ENCODE results near the gene ZC3H10. TPM values are rescaled to one million over a fixed set of nuclear protein-coding genes. Genes with fewer than 3 reads are reported as not detected.

Gene ZC3H10
- total RNA-seq, 1 experiment from 2014 or later = 8.7 TPM

- peak overlapping the region; percentile 93 for H3K27ac ChIP-seq (ENCODE audit: low read depth, low read length)
- CTCF ChIA-PET = interaction anchor here (1.6 to 1.7 kb wide), 3 partner anchors 10 to 340 kb away, joined by 5 to 7 read pairs (median 6); no protein-coding TSS in a partner anchor
- intact Hi-C loops (cut with micrococcal nuclease) = no loop called here
Measured at GRCh38 chr12:56078427-56078826, 39.6 kb upstream of the ZC3H10 start.

GRCh38 chr12:56078931-56079722, 38.9 kb upstream of the ZC3H10 start:
- BruUV-seq (replicated peaks) = TSS peak; percentile 96
- Histone ChIP-seq H3K9me3 (ENCODE audit: control insufficient read depth in 1 of 2, insufficient read depth in 1 of 2, low read depth in 1 of 2, low read length in 2 of 2) (no peaks in the 10 kb centered on the region), H3K4me1 (ENCODE audit: control insufficient read depth in 1 of 2, insufficient read depth in 2 of 2, low read length in 2 of 2) (peaks cover 17 to 37% of the 10 kb centered on the region in 2 experiments), H4K20me1 (ENCODE audit: insufficient read depth) (no peaks in the 10 kb centered on the region), H3K27me3 (ENCODE audit: insufficient read depth, low read length) (no peaks in the 10 kb centered on the region), H2AFZ (ENCODE audit: low read depth, low read length, poor library complexity, severe bottlenecking) (peak overlapping the region; percentile 86), H3K9me2 (ENCODE audit: insufficient read depth) (no peaks in the 10 kb centered on the region), H3K4me2 (ENCODE audit: low read length) (peak overlapping the region; percentile 94), H3K9ac (ENCODE audit: low read length) (peak overlapping the region; percentile 78), H3K36me3 (ENCODE audit: control insufficient read depth in 1 of 2, insufficient read depth in 2 of 2, low read length in 2 of 2) (no peaks in the 10 kb centered on the region), H3K4me3 (replicated peaks in 1 of 2; ENCODE audit: low read depth in 1 of 2, low read length in 2 of 2) (peak overlapping the region; percentile 70 to 90), H3K27ac (ENCODE audit: low read depth, low read length) (peak overlapping the region; percentile 93), H3K79me2 (ENCODE audit: insufficient read depth, low read length) (peaks cover 12% of the 10 kb centered on the region; the same call in 1 of the 2 replicates)
- intact Hi-C loops (cut with micrococcal nuclease) = loop anchor here (1.0 kb wide), 2 partner anchors 25 to 37 kb away; partner anchors contain the start of genes PA2G4 and RPL41
- POLR2A ChIA-PET = interaction anchor here (1.1 to 3.5 kb wide), 3 partner anchors 25 to 39 kb away, joined by 4 to 18 read pairs (median 12); partner anchors contain the start of genes PA2G4 and ZC3H10
- RAD21 ChIA-PET (ENCODE audit: low non-redundant PET in 1 of 2, low total read pairs in 2 of 2, uncharacterized antibody in 2 of 2, unreplicated experiment in 2 of 2) = interaction anchor here in 1 of 2 experiments (1.5 kb wide), 1 partner anchor 39 kb away, joined by 3 read pairs; the partner anchor contains the start of gene ZC3H10
- CTCF ChIA-PET = interaction anchor here (0.8 to 1.7 kb wide), 6 partner anchors 11 to 341 kb away, joined by 3 to 8 read pairs (median 6); partner anchors contain the start of genes PA2G4 and ZC3H10
- ATAC-seq (peak; percentile 78), DNase-seq (ENCODE audit: low read depth, low spot score) (peak; percentile 83)
- no peak for TF ChIP-seq EZH2phosphoT487 (IDR thresholded peaks at IDR 0.05; ENCODE audit: borderline replicate concordance)
- TF ChIP-seq EGR1 (IDR thresholded peaks at IDR 0.05; ENCODE audit: low read depth) = no peak
- TF ChIP-seq POLR2A (IDR thresholded peaks at IDR 0.05; ENCODE audit: borderline replicate concordance, extremely low read depth, insufficient read depth, insufficient read length) = peak; percentile 34
- no peak for TF ChIP-seq EZH2 (IDR thresholded peaks at IDR 0.05)
- no peak for TF ChIP-seq REST (IDR thresholded peaks at IDR 0.05; ENCODE audit: low read depth)
- TF ChIP-seq CEBPB (IDR thresholded peaks at IDR 0.05; ENCODE audit: low read depth) = no peak
- peak; percentile 49 for TF ChIP-seq ZBTB33 (IDR thresholded peaks at IDR 0.05; ENCODE audit: extremely low read depth, insufficient replicate concordance, low read length)
- TF ChIP-seq ELF1 (IDR thresholded peaks at IDR 0.05; ENCODE audit: borderline replicate concordance, low read depth) = no peak
- no peak for TF ChIP-seq ZNF274 (IDR thresholded peaks at IDR 0.05; ENCODE audit: low read depth, low read length)
- TF ChIP-seq MAX (IDR thresholded peaks at IDR 0.05) = peak; percentile 17; the same call in 1 of the 2 replicates
- TF ChIP-seq CBX3 (IDR thresholded peaks at IDR 0.05; ENCODE audit: low read depth) = no peak

More at GRCh38 chr12:56078427-56078826, 39.6 kb upstream of the ZC3H10 start:
- H4K20me1 ChIP-seq (ENCODE audit: insufficient read depth) = no peaks in the 10 kb centered on the region
- peaks cover 12% of the 10 kb centered on the region; the same call in 1 of the 2 replicates for H3K79me2 ChIP-seq (ENCODE audit: insufficient read depth, low read length)
- ChIA-PET RAD21 (ENCODE audit: low non-redundant PET in 1 of 2, low total read pairs in 2 of 2, uncharacterized antibody in 2 of 2, unreplicated experiment in 2 of 2) (interaction anchor here in 1 of 2 experiments (0.6 to 1.5 kb wide), 2 partner anchors 40 to 72 kb away, joined by 3 read pairs; partner anchors contain the start of gene ZC3H10), POLR2A (interaction anchor here (3.5 kb wide), 1 partner anchor 26 kb away, joined by 18 read pairs; the partner anchor contains the start of gene PA2G4)
- peak overlapping the region; percentile 94 for H3K4me2 ChIP-seq (ENCODE audit: low read length)
- H3K9ac ChIP-seq (ENCODE audit: low read length) = peak overlapping the region; percentile 78
- ATAC-seq (no peak), DNase-seq (ENCODE audit: low read depth, low spot score) (no peak)
- no TSS peak for BruUV-seq (replicated peaks)
- TF ChIP-seq SIN3A (IDR thresholded peaks at IDR 0.05; ENCODE audit: low read depth) = no peak
- H3K9me2 ChIP-seq (ENCODE audit: insufficient read depth) = no peaks in the 10 kb centered on the region
- peaks cover 17 to 37% of the 10 kb centered on the region in 2 experiments for H3K4me1 ChIP-seq (ENCODE audit: control insufficient read depth in 1 of 2, insufficient read depth in 2 of 2, low read length in 2 of 2)
- peak overlapping the region; percentile 34 for H2AFZ ChIP-seq (ENCODE audit: low read depth, low read length, poor library complexity, severe bottlenecking)
- H3K9me3 ChIP-seq (ENCODE audit: control insufficient read depth in 1 of 2, insufficient read depth in 1 of 2, low read depth in 1 of 2, low read length in 2 of 2) = no peaks in the 10 kb centered on the region
- H3K27me3 ChIP-seq (ENCODE audit: insufficient read depth, low read length) = no peaks in the 10 kb centered on the region
- peak overlapping the region; percentile 70 to 90 for H3K4me3 ChIP-seq (replicated peaks in 1 of 2; ENCODE audit: low read depth in 1 of 2, low read length in 2 of 2)
- no peaks in the 10 kb centered on the region for H3K36me3 ChIP-seq (ENCODE audit: control insufficient read depth in 1 of 2, insufficient read depth in 2 of 2, low read length in 2 of 2)
